SK-N-DZ (cell line): ENCODE results near the gene ALOX12B.
"Not testable (repeated sequence)": the region's sequence is repeated elsewhere in the genome, so short reads cannot be mapped to it uniquely, and the experiment has no call there.

Source experiments
- DNase-seq: peaks from one replicate; pipeline ENCODE4 v3.0.0-alpha.2; 2015; ENCODE audit warnings: low spot score

ALOX12B gene

DNA sequence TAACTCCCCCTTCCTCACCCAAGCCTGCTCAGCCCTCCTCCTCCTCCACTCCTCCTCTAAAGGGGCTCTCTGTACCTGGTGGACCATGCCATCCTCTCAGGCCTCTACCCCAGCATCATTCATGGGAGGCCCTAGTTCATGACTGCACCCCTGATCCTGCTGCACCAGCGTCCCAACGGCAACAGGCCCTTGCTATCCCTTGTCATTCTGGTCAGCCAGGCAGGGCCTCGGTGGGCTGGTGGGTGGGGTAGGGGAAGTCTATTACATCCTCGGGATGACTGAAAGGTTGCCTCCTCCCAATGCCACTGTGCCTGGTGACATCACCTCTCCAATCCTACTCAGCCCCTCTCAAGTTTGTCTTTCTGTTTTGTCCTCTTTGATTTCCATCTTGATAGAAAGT lies 19.7 kb downstream of the ALOX12B start:
- no peak for DNase-seq

DNA sequence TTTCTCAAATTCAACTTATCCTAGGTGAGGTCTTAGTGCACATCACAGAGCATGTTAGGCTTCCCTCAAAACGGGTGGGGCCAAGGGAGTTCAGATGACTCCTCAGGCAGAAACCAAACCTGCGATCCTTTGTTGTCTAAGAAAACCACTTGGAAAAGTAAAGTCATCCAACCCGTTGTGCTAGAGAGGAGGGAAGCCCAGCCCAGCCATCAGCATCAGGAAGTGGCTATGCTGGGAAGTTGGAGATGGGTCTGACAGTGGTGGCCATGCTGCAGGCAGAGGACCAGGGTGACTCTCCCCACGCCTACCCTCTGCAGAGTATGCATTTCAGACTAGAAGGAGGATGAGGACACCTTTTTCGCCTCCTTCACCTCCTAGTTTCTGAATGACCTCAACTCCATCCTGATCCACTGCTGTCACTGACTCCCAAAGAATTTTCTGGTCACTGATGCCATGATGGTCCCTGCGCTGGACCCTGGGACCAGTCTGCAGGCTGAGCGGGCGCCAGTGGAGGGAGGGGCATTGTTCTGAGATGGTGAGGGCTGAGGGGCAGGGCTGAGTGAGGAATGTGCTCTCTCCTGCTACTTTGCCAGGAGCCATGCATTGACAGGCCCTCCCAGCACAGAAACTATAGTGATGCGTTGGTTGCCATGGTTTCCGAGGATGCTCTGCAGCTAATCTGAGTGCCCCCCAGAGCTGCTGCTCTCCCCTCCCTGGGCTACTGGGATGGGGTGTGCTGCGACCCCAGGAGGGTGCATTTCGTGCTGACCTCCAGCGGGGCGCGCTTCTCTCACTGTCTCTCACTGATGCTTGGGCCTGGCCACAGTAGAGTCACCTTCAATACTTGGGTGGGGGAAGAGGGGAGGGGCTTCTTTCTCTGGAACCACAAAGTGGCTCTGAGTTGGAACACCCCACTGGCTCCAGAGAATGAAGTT lies 20.4 kb downstream of the ALOX12B start:
- no peak for DNase-seq

DNA sequence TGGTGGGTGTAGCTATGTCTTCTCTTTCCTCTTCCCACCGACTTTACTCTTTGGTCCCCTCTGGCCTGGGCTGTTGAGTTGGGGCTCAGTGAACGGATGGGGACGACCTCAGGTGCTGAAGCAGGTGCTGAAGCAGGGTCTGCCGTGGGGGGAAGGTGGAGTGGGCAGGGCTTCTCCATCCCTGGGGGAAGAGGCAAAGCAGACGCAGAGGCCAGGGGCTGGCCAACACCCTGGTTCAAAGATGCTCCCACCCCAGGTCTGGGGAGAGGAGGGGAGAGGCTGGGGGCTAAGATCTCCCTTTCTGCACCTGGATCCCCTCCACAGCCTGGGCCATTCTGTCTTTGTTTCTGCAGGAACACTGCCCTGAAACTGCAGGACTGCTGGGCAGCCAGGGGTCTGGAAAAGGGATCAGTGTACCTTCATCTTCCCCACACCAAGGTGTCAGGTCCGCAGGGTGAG lies 22.9 kb downstream of the ALOX12B start:
- DNase-seq = no peak

DNA sequence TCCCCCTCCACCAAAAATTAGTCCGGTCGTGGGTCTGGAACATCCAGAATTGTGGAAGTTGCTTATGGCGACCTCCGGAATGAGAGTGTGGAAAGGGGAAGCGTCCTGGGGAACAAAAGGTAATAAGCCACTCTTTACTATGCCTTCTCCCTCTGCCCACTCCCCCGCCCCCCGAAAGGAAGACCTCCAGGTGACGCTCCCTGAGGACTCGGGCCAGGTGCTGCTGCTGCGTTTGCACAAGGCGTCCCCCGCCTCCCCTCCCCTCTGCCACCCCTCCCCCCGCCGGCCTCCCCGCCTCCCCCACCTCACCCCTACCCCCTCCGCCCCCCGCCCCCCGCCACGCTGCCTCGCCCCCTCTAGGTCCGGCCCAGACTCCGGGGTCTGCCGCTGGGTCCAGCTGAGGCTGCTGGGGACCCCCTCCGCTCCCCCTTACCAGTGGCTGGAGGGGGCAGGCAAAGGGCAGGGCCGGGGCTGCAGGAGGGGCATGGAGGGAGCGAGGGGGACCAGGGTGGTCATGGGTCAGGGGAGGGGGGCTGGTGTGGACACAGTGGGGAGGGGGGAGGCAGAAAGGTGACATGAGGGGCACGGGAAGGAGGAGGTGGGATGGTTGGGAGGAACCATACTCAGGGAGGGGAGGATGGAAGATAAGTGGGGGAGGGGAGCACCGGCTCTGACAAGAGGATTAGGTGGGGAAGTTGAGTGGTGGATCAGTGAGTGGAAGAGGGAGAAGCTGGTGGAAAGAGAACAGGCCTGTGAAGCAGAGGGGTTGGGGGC lies 23.6 kb downstream of the ALOX12B start:
- no peak for DNase-seq

DNA sequence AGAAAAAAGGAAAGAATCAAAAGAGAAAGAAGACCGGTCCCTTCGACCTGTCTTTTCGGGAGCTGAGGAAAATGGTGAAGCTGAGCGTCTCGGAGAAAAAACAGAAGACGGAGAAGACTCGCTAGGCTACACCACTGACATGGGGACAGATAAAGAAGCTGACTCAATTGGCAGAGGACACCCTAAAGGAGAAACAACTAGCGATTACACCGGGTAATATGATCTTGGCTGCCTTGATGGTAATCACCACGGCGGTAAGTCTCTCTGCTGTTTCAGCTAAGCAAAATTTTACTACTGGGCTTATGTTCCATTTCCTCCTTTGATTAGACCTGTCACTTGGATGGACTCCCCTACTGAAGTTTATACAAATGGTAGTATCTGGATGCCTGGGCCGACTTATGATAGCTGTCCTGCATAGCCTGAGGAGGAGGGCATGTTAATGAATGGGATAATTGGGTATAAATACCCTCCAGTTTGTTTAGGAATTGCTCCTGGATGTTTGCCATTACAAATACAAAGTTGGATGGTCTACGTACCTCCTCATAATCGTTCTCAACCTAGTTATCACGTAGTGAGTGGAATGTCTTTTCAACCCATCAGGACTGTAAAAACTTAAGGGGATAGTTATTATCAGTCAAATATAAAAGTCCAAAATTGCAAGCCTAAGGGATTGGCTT lies 24.6 kb downstream of the ALOX12B start:
- DNase-seq = no peak

DNA sequence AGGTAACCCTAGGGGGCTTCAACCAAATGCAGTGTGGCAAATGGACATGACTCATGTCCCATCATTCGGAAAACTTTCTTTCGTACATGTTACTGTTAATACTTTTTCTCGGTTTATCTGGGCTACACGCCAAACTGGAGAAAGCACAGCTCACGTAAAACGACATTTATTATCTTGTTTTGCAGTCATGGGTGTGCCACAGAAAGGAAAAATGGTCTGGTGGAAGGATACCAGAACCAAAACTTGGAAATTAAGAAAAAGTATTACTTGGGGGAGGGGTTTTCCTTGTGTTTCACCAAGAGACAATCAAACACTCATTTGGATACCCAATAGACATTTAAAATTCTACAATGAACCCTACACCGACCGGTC lies 25.1 kb downstream of the ALOX12B start:
- DNase-seq = no peak

DNA sequence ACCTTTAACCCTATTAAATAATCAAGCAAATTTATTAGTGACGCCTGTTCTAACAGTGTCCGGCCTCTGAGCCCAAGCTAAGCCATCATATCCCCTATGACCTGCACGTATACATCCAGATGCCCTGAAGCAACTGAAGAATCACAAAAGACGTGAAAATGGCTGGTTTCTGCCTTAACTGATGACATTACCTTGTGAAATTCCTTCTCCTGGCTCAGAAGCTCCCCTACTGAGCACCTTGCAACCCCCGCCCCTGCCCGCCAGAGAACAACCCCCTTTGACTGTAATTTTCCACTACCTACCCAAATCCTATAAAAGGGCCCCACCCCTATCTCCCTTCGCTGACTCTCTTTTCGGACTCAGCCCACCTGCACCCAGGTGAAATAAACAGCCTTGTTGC lies 25.7 kb downstream of the ALOX12B start:
- not testable (repeated sequence) for DNase-seq

DNA sequence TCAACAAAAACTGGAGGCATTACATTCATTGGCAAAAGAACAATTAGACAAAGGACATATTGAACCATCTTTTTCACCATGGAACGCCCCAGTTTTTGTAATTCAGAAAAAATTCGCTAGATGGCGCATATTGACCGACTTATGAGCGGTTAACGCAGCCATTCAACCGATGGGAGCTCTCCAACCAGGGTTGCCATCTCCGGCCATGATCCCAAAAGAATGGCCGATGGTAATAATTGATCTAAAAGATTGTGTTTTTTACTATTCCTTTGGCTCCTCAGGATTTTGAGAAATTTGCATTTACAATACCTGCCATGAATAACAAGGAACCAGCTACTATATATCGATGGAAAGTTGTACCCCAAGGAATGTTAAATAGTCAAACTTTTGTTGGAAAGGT lies 27.2 kb downstream of the ALOX12B start:
- peak; percentile 75 for DNase-seq

DNA sequence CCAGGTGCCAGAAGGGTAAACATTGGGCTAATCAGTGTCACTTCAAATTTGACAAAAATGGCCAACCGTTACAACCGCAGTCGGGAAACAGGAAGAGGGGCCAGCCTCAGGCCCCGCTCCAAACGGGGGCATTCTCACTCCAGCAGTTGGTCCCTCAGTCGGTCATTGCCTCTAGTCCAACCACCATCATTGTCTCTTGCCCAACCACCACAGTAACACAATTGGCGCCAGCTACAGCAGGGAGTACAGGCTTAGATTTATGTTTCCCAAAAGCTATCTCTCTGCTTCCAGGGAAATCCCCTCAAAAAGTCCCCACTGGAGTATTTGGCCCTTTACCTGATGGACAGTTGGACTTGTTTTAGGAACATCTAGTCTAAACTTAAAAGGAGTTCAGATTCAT lies 28.4 kb downstream of the ALOX12B start:
- no peak for DNase-seq

DNA sequence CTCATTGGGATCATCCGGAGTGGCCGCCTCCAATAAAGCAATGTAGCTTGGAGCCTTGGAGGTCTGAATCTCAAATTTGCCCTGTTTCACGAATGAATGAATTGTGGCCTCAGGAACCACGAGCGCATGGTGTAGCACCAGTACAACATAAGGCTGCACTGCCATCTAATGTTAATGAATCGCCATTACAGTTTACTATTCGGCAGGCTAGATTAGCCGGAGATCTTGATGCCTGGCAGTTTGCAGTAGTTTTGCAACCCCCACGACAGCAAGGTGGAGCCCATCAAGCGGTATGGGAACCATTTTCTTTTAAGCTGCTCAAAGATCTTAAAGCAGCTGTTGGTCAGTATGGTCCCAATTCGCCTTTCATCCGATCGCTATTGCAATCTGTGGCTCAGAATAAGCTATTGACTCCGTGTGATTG lies 29.8 kb downstream of the ALOX12B start:
- peak; percentile 81 for DNase-seq

DNA sequence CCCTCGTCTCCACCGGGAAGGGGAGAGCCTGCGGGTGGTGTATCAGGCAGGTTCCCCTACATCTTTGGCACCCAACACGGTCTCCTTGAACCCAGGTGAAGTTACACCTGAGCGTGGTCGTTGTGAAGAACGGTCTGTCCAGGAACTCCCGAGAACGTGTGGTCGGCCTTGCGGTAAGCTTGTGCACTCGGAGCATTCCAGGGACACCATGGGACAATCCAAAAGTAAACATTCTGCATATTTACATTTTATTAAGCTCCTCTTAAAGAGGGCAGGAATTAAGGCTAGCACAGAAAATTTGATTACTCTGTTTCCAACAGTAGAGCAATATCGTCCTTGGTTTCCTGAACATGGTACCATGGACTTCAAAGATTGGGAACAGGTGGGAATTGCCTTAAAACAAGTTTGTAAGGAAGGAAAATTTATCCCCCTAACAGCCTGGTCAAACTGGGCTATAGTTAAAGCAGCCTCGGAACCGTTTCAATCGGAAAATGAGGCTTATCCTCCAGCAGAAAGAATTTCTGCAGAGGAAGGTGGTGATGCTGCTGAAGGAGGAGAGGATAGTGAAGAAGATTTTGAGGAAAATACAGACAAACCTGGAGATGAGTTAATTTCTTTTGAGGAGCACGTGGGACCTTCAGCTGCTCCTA lies 30.4 kb downstream of the ALOX12B start:
- DNase-seq = no peak

DNA sequence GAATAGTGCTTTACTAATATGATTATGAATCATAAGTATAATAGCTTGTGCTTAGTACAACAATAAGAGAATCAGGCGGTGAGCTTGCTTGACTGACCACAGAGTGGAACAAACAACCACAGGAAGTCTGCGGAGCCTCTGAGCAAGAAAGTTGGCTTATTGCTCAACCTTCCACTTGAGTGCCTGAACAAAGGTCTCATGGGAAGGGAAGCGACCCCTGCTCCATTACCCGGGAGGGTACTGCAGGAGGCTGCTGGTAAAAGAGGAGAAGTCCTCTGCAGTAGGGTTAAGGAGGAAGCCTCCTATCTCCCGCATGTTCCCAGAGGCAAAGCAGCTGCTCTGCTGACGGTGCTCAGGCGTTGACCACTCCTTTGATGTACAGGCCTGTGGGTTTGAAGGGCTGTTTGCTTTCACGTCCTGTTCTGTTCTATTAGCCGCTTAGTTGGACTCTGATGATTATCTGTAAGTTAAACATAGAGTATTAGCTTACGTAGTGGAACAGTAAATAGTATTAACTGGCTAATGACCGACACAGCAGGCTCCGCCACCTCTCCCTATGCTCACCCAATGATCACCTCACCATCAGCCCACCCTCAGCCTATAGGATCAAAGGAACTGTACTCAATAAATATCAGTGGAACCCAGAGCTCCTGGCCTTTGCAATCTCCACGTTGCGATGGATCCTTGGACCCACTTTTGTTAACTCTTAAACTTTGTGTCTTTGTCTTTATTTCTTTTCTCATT lies 31.1 kb downstream of the ALOX12B start:
- DNase-seq = no peak

DNA sequence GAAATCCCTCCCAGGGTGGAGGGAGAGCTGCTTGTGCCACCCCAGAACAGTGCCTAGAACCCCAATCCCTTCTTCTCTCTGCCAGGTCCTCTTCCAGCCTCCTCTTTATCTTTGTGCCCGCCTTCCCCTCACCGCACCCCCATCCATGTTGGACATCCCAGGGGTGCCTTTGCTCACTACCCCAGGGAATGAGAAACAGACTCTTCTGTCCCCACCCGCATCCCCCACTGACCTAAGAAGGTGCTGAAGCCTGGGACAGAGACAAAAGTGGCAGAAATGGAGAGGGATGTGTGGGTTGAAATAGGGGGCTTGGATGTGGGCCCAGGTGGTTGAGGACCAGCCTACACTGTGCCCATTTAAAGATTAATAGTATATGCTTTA lies 31.7 kb downstream of the ALOX12B start:
- no peak for DNase-seq

DNA sequence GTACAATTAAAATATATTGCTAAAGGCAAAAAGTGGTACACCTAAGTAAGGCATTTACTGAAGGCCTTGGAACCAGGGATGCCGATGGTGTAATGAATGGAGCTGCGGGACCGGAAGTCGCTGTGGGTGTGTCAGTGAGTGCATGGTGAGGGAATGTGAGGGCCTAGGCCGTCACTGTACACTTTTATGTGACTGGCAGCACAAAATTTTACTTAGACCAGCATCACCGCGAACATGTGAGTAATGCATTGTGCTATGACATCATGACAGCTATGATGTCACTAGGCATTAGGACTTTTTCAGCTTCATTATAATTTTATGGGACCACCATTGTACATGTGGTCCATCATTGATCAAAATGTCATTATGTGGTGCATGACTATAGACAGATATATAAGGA lies 33.9 kb downstream of the ALOX12B start:
- no peak for DNase-seq

DNA sequence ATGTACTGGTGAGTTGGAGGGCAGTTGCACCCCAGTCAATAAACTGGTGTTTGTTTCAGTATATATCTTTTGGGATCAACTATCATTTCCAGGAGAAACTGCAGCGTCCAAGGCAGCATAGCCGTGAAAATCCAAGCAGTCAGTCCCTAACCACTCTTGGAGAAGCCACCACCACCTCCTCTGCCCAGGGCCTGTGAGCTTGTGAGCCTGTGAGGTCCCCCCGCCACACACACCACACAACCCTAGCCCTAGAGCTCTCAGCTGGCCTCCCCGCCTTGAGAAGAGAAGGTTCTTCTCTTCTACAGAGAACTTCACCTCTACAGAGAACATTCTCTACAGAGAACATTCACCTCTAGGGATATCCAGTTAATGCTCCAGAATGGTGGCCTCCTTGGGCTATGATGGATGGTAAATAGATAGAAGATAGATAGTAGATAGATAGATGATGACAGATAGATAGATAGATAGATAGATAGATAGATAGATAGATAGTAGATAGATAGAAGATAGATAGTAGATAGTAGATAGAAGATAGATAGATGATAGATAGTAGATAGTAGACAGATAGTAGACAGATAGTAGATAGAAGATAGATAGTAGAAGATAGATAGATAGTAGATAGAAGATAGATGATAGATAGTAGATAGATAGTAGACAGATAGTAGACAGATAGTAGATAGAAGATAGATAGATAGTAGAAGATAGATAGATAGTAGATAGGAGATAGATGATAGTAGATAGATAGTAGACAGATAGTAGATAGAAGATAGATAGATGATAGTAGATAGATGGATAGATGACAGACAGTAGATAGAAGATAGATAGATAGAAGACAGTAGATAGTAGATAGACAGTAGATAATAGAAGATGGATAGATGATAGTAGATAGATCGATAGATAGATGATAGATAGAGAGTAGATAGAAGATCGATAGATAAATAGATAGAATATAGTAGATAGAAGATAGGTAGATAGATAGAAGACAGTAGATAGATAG lies 35.0 kb downstream of the ALOX12B start:
- DNase-seq = no peak

DNA sequence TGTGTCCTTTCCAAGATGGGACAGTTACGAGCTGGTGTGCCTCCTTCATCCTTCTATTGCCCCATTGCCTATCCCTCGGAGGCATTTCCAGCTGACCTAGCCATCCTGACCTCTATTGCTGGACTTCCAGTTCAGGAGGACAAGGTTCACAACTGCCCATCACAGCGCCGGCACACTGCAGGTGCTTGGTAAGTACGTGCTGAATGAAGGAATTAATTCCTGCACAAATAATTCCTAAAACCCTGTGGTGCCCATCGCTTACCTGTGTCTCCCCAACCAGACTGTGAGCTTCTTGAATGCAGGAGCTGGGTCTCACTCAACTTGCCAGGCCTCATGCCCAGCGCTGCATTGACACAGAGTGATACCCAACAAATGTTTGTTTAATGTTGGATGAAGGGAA lies 35.7 kb downstream of the ALOX12B start:
- DNase-seq = no peak

DNA sequence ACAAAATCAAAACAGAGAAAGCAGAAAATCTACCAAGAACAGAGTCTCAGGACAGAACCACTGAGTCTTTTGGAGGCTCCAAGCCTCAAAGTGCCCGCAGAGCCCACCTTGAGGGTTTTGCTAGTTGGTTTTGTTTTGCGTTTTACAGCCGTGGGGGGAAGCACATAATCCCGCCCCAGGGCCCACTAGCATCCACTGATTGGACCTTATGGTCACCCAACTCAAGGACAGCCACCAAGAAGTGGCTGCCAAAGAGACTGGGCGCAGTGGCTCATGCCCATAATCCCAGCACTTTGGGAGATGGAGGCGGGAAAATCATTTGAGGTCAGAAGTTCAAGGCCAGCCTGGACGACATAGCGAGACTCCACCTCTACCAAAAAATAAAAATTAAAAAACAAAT lies 38.8 kb downstream of the ALOX12B start:
- no peak for DNase-seq

DNA sequence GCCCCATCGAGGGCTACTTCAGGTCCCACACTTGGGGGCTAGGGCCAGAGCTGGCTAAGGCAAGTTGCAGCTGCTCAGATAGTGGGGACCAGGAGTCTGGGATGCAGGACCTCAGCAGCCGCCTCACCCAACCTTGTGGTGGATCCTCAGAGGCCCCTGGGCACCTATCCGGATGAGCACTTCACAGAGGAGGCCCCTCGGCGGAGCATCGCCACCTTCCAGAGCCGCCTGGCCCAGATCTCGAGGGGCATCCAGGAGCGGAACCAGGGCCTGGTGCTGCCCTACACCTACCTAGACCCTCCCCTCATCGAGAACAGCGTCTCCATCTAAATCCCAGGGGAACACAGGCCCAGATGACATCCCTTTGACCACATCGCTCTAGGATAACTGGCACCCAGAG lies 39.3 kb downstream of the ALOX12B start:
- no peak for DNase-seq

DNA sequence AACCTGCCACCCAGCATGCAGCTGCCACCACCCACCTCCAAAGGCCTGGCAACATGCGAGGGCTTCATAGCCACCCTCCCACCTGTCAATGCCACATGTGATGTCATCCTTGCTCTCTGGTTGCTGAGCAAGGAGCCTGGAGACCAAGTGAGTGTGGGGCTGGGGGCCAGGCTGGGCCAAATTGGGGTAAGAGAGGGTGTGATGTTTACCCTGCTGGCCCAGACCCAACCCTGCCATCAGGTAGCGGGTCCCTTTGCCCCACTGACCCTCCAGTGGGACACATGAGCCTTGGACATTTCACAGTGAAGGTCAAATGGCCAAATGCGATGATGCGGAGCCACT lies 39.8 kb downstream of the ALOX12B start:
- DNase-seq = no peak
